ENCODE results near the gene RUBCN.
A peak's percentile ranks its signal among the peaks of the same experiment; 100 is the strongest.

Gene RUBCN

GRCh38 chr3:197701841-197702240, 34.9 kb downstream of the RUBCN start:
- H3K27me3 Mint-ChIP-seq (ENCODE audit: low read depth, poor library complexity) = no peaks in the 10 kb centered on the region

GRCh38 chr3:197700095-197700494, 36.6 kb downstream of the RUBCN start:
- H3K4me1 Mint-ChIP-seq = no peaks in the 10 kb centered on the region
- no peak overlapping the region for H3K27ac Mint-ChIP-seq
- peaks cover 66% of the 10 kb centered on the region for H3K36me3 Mint-ChIP-seq (ENCODE audit: low read depth)
- peaks cover 9% of the 10 kb centered on the region for H3K9me3 Mint-ChIP-seq
- TF ChIP-seq CTCF (IDR thresholded peaks at IDR 0.05) = no peak
- no peak for DNase-seq
- H3K27me3 Mint-ChIP-seq (ENCODE audit: low read depth, poor library complexity) = no peaks in the 10 kb centered on the region
- H3K4me3 Mint-ChIP-seq = no peak overlapping the region

More at GRCh38 chr3:197701841-197702240, 34.9 kb downstream of the RUBCN start:
- DNase-seq = no peak
- TF ChIP-seq CTCF (IDR thresholded peaks at IDR 0.05) = no peak
- H3K4me3 Mint-ChIP-seq = no peak overlapping the region
- H3K4me1 Mint-ChIP-seq = no peaks in the 10 kb centered on the region
- no peak overlapping the region for H3K27ac Mint-ChIP-seq
- peaks cover 58% of the 10 kb centered on the region for H3K36me3 Mint-ChIP-seq (ENCODE audit: low read depth)
- H3K9me3 Mint-ChIP-seq = peaks cover 5% of the 10 kb centered on the region

- H3K4me1 Mint-ChIP-seq = peaks cover 4% of the 10 kb centered on the region
- DNase-seq = no peak
- peaks cover 72% of the 10 kb centered on the region for H3K36me3 Mint-ChIP-seq (ENCODE audit: low read depth)
- H3K4me3 Mint-ChIP-seq = no peak overlapping the region
- H3K9me3 Mint-ChIP-seq = peaks cover 9% of the 10 kb centered on the region
- H3K27ac Mint-ChIP-seq = no peak overlapping the region
- no peaks in the 10 kb centered on the region for H3K27me3 Mint-ChIP-seq (ENCODE audit: low read depth, poor library complexity)
- TF ChIP-seq CTCF (IDR thresholded peaks at IDR 0.05) = no peak
These were observed 39.3 kb downstream of the RUBCN start for GRCh38 chr3:197697355-197697754.

- peaks cover 70% of the 10 kb centered on the region for H3K36me3 Mint-ChIP-seq (ENCODE audit: low read depth)
- peak overlapping the region; percentile 74 for H3K27ac Mint-ChIP-seq
- H3K9me3 Mint-ChIP-seq = peaks cover 9% of the 10 kb centered on the region
- no peak overlapping the region for H3K4me3 Mint-ChIP-seq
- no peak for DNase-seq
- TF ChIP-seq CTCF (IDR thresholded peaks at IDR 0.05) = no peak
- H3K4me1 Mint-ChIP-seq = peaks cover 11% of the 10 kb centered on the region
- no peaks in the 10 kb centered on the region for H3K27me3 Mint-ChIP-seq (ENCODE audit: low read depth, poor library complexity)
These were observed 42.5 kb downstream of the RUBCN start for GRCh38 chr3:197694251-197694650.

GRCh38 chr3:197692641-197693040, 44.1 kb downstream of the RUBCN start:
- Mint-ChIP-seq H3K36me3 (ENCODE audit: low read depth) (peaks cover 67% of the 10 kb centered on the region), H3K27ac (peak overlapping the region; percentile 37), H3K27me3 (ENCODE audit: low read depth, poor library complexity) (no peaks in the 10 kb centered on the region), H3K4me1 (peaks cover 11% of the 10 kb centered on the region), H3K9me3 (peaks cover 9% of the 10 kb centered on the region), H3K4me3 (no peak overlapping the region)
- no peak for TF ChIP-seq CTCF (IDR thresholded peaks at IDR 0.05)
- no peak for DNase-seq

- peaks cover 19% of the 10 kb centered on the region for H3K4me1 Mint-ChIP-seq
- no peak for DNase-seq
- peaks cover 59% of the 10 kb centered on the region for H3K36me3 Mint-ChIP-seq (ENCODE audit: low read depth)
- H3K27me3 Mint-ChIP-seq (ENCODE audit: low read depth, poor library complexity) = no peaks in the 10 kb centered on the region
- no peak for TF ChIP-seq CTCF (IDR thresholded peaks at IDR 0.05)
- H3K9me3 Mint-ChIP-seq = no peaks in the 10 kb centered on the region
- H3K4me3 Mint-ChIP-seq = no peak overlapping the region
- no peak overlapping the region for H3K27ac Mint-ChIP-seq
These were observed 46.0 kb downstream of the RUBCN start for GRCh38 chr3:197690754-197691153.

All from nephron progenitor cell (in vitro differentiated cells).